IMR-90 (cell line): Measurements from ENCODE around the gene SLC12A1. TPM values are rescaled to one million over a fixed set of nuclear protein-coding genes. Genes with fewer than 3 reads are reported as not detected.

Experiments used
- ATAC-seq: fragments of 200-7000 bp; cut with Tn5 transposase; 2 replicates; pipeline ENCODE4 v1.9.1; 2020; ENCODE audit warnings: low read depth, mild to moderate bottlenecking, moderate library complexity
- BruUV-seq: library from RNA; stranded (reverse); fragments of 400-500 nt; replicated peaks from 2 replicates; lab custom pipeline; 2021; lab: Mats Ljungman, UMichigan
- CTCF ChIA-PET: fragments of 300-600 bp; formaldehyde crosslinking; extraction: SDS; loops from one replicate; lab custom pipeline; 2021; ENCODE audit warnings: antibody characterized with exemption; lab: Yijun Ruan, JAX
- POLR2A ChIA-PET: fragments of 300-600 bp; sonication (Branson Sonifier 250); formaldehyde crosslinking; loops from one replicate; lab custom pipeline; 2022; ENCODE audit warnings: antibody characterized with exemption; ENCODE audit not compliant: unreplicated experiment; lab: Charles Lee
- DNase-seq: peaks from one replicate; pipeline ENCODE4 v3.0.0; 2013
- H2AFZ ChIP-seq: replicated peaks from 2 replicates; pipeline ENCODE3; 2013; ENCODE audit warnings: low read length, mild to moderate bottlenecking; ENCODE audit not compliant: poor library complexity
- H2AK5ac ChIP-seq: 2 replicates; pipeline ENCODE4 v1.6.1; 2013; ENCODE audit warnings: low read depth, low read length, inconsistent platforms
- H2AK9ac ChIP-seq: replicated peaks from 2 replicates; pipeline ENCODE3; 2013; ENCODE audit warnings: mild to moderate bottlenecking, low read depth, low read length, moderate library complexity; ENCODE audit not compliant: poor library complexity
- H2BK120ac ChIP-seq: 2 replicates; pipeline ENCODE4 v1.6.1; 2013; ENCODE audit warnings: low read depth, low read length, inconsistent platforms
- H2BK15ac ChIP-seq: 3 replicates; pipeline ENCODE4 v1.6.1; 2013; ENCODE audit warnings: low read depth, low read length, inconsistent platforms
- H2BK20ac ChIP-seq: 2 replicates; pipeline ENCODE4 v1.6.1; 2013; ENCODE audit warnings: low read depth, mild to moderate bottlenecking, inconsistent platforms, low read length, moderate library complexity
- H2BK5ac ChIP-seq: 2 replicates; pipeline ENCODE4 v1.6.1; 2013; ENCODE audit warnings: mild to moderate bottlenecking, low read depth, low read length, inconsistent platforms; ENCODE audit not compliant: poor library complexity, severe bottlenecking
- H3K14ac ChIP-seq: replicated peaks from 2 replicates; pipeline ENCODE4 v1.6.1; 2013; ENCODE audit warnings: low read depth, low read length, inconsistent platforms
- H3K18ac ChIP-seq: 2 replicates; pipeline ENCODE4 v1.6.1; 2013; ENCODE audit warnings: low read depth, low read length, control low read depth
- H3K23ac ChIP-seq: 2 replicates; pipeline ENCODE4 v1.6.1; 2013; ENCODE audit warnings: low read depth, low read length, inconsistent platforms
- H3K27ac ChIP-seq: 2 replicates; pipeline ENCODE4 v1.5.1; 2013; ENCODE audit warnings: mild to moderate bottlenecking, control low read depth, low read length; ENCODE audit not compliant: insufficient read depth
- H3K27me3 ChIP-seq: 2 replicates; pipeline ENCODE4 v1.6.1; 2013; ENCODE audit warnings: low read length; ENCODE audit not compliant: control insufficient read depth, insufficient read depth
- H3K36me3 ChIP-seq: 2 replicates; pipeline ENCODE4 v1.6.1; 2013; ENCODE audit warnings: low read length, mixed read lengths; ENCODE audit not compliant: control insufficient read depth, insufficient read depth
- H3K4ac ChIP-seq: 2 replicates; pipeline ENCODE4 v1.6.1; 2013; ENCODE audit warnings: low read depth, low read length, inconsistent platforms
- H3K4me1 ChIP-seq: 2 replicates; pipeline ENCODE4 v1.6.1; 2013; ENCODE audit warnings: low read length, mixed read lengths; ENCODE audit not compliant: control insufficient read depth, insufficient read depth
- H3K4me2 ChIP-seq: 2 replicates; pipeline ENCODE4 v1.6.1; 2013; ENCODE audit warnings: low read depth, mild to moderate bottlenecking, control low read depth, low read length, moderate library complexity
- H3K4me3 ChIP-seq: 2 replicates; pipeline ENCODE4 v1.5.1; 2013; ENCODE audit warnings: low read depth, mild to moderate bottlenecking, control low read depth, low read length, moderate library complexity; ENCODE audit not compliant: insufficient read depth
- H3K56ac ChIP-seq: 2 replicates; pipeline ENCODE4 v1.6.1; 2013; ENCODE audit warnings: low read length, inconsistent platforms; ENCODE audit not compliant: insufficient read depth; ENCODE audit errors: extremely low read depth
- H3K79me1 ChIP-seq, 2 experiments: 2 replicates each; pipeline ENCODE4 v1.6.1; 2013; ENCODE audit warnings: low read length in 2 of 2, inconsistent platforms in 1 of 2, low read depth in 1 of 2
- H3K9ac ChIP-seq: 2 replicates; pipeline ENCODE4 v1.6.1; 2013; ENCODE audit warnings: low read depth, low read length, control low read depth
- H3K9me1 ChIP-seq: 2 replicates; pipeline ENCODE4 v1.6.1; 2013; ENCODE audit warnings: low read length, inconsistent platforms; ENCODE audit not compliant: insufficient read depth
- H3K9me3 ChIP-seq: 2 replicates; pipeline ENCODE4 v1.6.1; 2013; ENCODE audit warnings: low read length; ENCODE audit not compliant: control insufficient read depth, insufficient read depth
- H4K20me1 ChIP-seq: 2 replicates; pipeline ENCODE4 v1.6.1; 2013; ENCODE audit warnings: low read length, inconsistent platforms; ENCODE audit not compliant: insufficient read depth
- H4K5ac ChIP-seq: 2 replicates; pipeline ENCODE4 v1.6.1; 2013; ENCODE audit warnings: mild to moderate bottlenecking, low read depth, low read length, control low read depth
- H4K8ac ChIP-seq, 2 experiments: 2 replicates each; pipeline ENCODE4 v1.6.1; 2013; ENCODE audit warnings: low read depth in 2 of 2, low read length in 2 of 2, control low read depth in 1 of 2, inconsistent platforms in 1 of 2
- H4K91ac ChIP-seq: 2 replicates; pipeline ENCODE4 v1.6.1; 2013; ENCODE audit warnings: low read depth, low read length, inconsistent platforms; ENCODE audit not compliant: insufficient read depth
- BHLHE40 ChIP-seq: fragments of 150-350 bp; IDR thresholded peaks from 2 replicates; pipeline ENCODE4 v1.6.1; 2016; ENCODE audit warnings: mild to moderate bottlenecking, low read depth, low read length
- CEBPB ChIP-seq: IDR thresholded peaks from 2 replicates; pipeline ENCODE4 v1.6.1; 2012; ENCODE audit warnings: low read depth, low read length, improper control_type of control experiment
- CHD1 ChIP-seq: IDR thresholded peaks from 2 replicates; pipeline ENCODE4 v1.6.1; 2012; ENCODE audit warnings: low read depth, low read length, improper control_type of control experiment
- FOS ChIP-seq: fragments of 150-350 bp; IDR thresholded peaks from 2 replicates; pipeline ENCODE4 v1.6.1; 2016; ENCODE audit warnings: low read depth, low read length
- MAFK ChIP-seq: IDR thresholded peaks from 2 replicates; pipeline ENCODE4 v1.6.1; 2012; ENCODE audit warnings: low read depth, low read length, improper control_type of control experiment
- MAZ ChIP-seq: IDR thresholded peaks from 2 replicates; pipeline ENCODE4 v1.6.1; 2012; ENCODE audit warnings: low read depth, mild to moderate bottlenecking, low read length, improper control_type of control experiment, moderate library complexity, borderline replicate concordance
- MXI1 ChIP-seq: IDR thresholded peaks from 2 replicates; pipeline ENCODE4 v1.6.1; 2012; ENCODE audit warnings: low read depth, mild to moderate bottlenecking, low read length, moderate library complexity, borderline replicate concordance
- NFE2L2 ChIP-seq: fragments of 150-350 bp; IDR thresholded peaks from 2 replicates; pipeline ENCODE4 v1.6.1; 2016; ENCODE audit warnings: low read depth, mild to moderate bottlenecking, low read length
- POLR2A ChIP-seq: IDR thresholded peaks from 2 replicates; pipeline ENCODE4 v1.6.1; 2012; ENCODE audit warnings: mild to moderate bottlenecking, low read depth, low read length
- RAD21 ChIP-seq: IDR thresholded peaks from 2 replicates; pipeline ENCODE4 v1.6.1; 2012; ENCODE audit warnings: low read length, improper control_type of control experiment
- RCOR1 ChIP-seq: IDR thresholded peaks from 2 replicates; pipeline ENCODE4 v1.6.1; 2012; ENCODE audit warnings: mild to moderate bottlenecking, low read length, improper control_type of control experiment; ENCODE audit not compliant: insufficient replicate concordance
- RFX5 ChIP-seq: IDR thresholded peaks from 2 replicates; pipeline ENCODE4 v1.8.0; 2012; ENCODE audit warnings: low read depth, mild to moderate bottlenecking, low read length, moderate library complexity
- SMC3 ChIP-seq: fragments of 150-350 bp; IDR thresholded peaks from 2 replicates; pipeline ENCODE4 v1.6.1; 2016; ENCODE audit warnings: low read depth, mild to moderate bottlenecking, antibody characterized with exemption, low read length, moderate library complexity
- WGBS, 2 experiments: methylation state at CpG; one replicate each; pipeline versions ENCODE4 v1.1.5 to v1.1.7; 2013; ENCODE audit warnings: missing lambda C conversion rate in 2 of 2; ENCODE audit not compliant: insufficient read length in 1 of 2; ENCODE audit errors: extremely low coverage in 2 of 2; 5-methylcytosine and 5-hydroxymethylcytosine counted together
- dilution Hi-C: fragments of 300-500 bp; cut with HindIII; formaldehyde crosslinking; loops from one replicate; pipeline ENCODE4 v1.14.3; 2018; ENCODE audit warnings: low sequenced_read_pairs; ENCODE audit not compliant: unreplicated experiment
- in situ Hi-C: fragments of 300-500 bp; cut with MboI; formaldehyde crosslinking; loops from 3 replicates; pipeline ENCODE4 v1.14.3; 2019; ENCODE audit warnings: low sequenced_read_pairs, inconsistent platforms, mixed read lengths
- intact Hi-C: fragments of 100-400 bp; cut with micrococcal nuclease; formaldehyde crosslinking; loops from 2 replicates; pipeline ENCODE4 v1.10.0; 2022
- polyA plus RNA-seq, 3 experiments: library from polyadenylated mRNA; depleted of rRNA; stranded (reverse); fragments of >200 nt; gene quantifications; 2 replicates each; pipeline ENCODE4 v1.2.3, GENCODE V29; 2012; ENCODE audit warnings: low replicate concordance in 1 of 3
- total RNA-seq: library from RNA; depleted of rRNA; stranded (reverse); fragments of >200 nt; gene quantifications from 2 replicates; pipeline ENCODE4 v1.2.3, GENCODE V29; 2012
- TF ChIP-seq, protein P1 (sequence below): fragments of 150-350 bp; IDR thresholded peaks from 2 replicates; pipeline ENCODE4 v1.6.1; 2017; ENCODE audit warnings: mild to moderate bottlenecking, antibody characterized with exemption, low read length, low read depth
- TF ChIP-seq, protein P2 (sequence below): fragments of 150-350 bp; IDR thresholded peaks from 2 replicates; pipeline ENCODE4 v1.6.1; 2016; ENCODE audit warnings: low read depth, mild to moderate bottlenecking, low read length, moderate library complexity, borderline replicate concordance
- TF ChIP-seq, protein P3 (sequence below): conservative IDR thresholded peaks from 2 replicates; pipeline ENCODE4 v1.5.1; 2012; ENCODE audit warnings: mild to moderate bottlenecking, low read depth, low read length, improper control_type of control experiment

SLC12A1 gene
- total and polyA plus RNA-seq, 2 of the 4 experiments (the other 2 are of a cell fraction), result not detected

DNA sequence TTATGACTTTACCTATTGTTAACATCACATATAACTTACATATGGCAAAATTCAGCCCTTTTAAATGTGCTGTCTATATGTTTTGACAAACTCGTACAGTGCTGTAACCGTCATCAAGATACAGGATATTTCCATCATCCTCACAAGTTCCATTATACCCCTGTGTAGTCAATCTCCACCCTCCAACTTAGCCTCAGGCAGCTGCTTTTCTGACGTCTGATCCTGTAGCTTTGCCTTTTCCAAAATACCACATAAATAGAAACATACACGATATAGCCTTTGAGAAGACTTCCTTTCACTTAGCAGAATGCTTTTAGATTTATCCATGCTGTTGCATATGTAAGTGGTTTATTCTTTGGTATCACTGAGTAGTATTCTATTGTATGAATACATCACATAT, 47.1 kb downstream of the SLC12A1 start:
- Histone ChIP-seq H4K91ac (no peak overlapping the region), H4K20me1 (no peaks in the 10 kb centered on the region), H3K4me3 (no peak overlapping the region), H3K56ac (no peak overlapping the region), H3K4ac (no peak overlapping the region), H3K79me1 (no peaks in the 10 kb centered on the region), H2AFZ (no peak overlapping the region), H3K36me3 (no peaks in the 10 kb centered on the region), H2BK120ac (no peak overlapping the region), H2AK5ac (no peak overlapping the region), H4K8ac (no peak overlapping the region), H2BK5ac (no peak overlapping the region), H3K18ac (no peak overlapping the region), H3K4me2 (no peak overlapping the region), H2AK9ac (no peak overlapping the region), H3K9me1 (no peaks in the 10 kb centered on the region), H3K27ac (no peak overlapping the region), H2BK20ac (no peak overlapping the region), H2BK15ac (no peak overlapping the region), H3K9ac (no peak overlapping the region), H3K14ac (no peak overlapping the region), H3K4me1 (no peaks in the 10 kb centered on the region), H3K23ac (no peak overlapping the region), H3K9me3 (no peaks in the 10 kb centered on the region), H4K5ac (no peak overlapping the region), H3K27me3 (peaks cover 4% of the 10 kb centered on the region)
- dilution Hi-C loops (no loop called here), in situ Hi-C loops (no loop called here), intact Hi-C loops (no loop called here)
- WGBS, 2 experiments, result no CpG with 5 or more reads among the region's 4 CpGs
- ChIA-PET POLR2A (no interaction called here), CTCF (interaction anchor here (1.0 kb wide), 1 partner anchor 32 kb away, joined by 3 read pairs; no protein-coding TSS in a partner anchor)
- ATAC-seq (no peak), DNase-seq (no peak)
- TF ChIP-seq RCOR1, result no peak
- TF ChIP-seq MAFK, result no peak
- no peak for TF ChIP-seq MAZ
- TF ChIP-seq NFE2L2, result no peak
- TF ChIP-seq, protein P1, sequence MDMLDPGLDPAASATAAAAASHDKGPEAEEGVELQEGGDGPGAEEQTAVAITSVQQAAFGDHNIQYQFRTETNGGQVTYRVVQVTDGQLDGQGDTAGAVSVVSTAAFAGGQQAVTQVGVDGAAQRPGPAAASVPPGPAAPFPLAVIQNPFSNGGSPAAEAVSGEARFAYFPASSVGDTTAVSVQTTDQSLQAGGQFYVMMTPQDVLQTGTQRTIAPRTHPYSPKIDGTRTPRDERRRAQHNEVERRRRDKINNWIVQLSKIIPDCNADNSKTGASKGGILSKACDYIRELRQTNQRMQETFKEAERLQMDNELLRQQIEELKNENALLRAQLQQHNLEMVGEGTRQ, result no peak
- TF ChIP-seq, protein P2, sequence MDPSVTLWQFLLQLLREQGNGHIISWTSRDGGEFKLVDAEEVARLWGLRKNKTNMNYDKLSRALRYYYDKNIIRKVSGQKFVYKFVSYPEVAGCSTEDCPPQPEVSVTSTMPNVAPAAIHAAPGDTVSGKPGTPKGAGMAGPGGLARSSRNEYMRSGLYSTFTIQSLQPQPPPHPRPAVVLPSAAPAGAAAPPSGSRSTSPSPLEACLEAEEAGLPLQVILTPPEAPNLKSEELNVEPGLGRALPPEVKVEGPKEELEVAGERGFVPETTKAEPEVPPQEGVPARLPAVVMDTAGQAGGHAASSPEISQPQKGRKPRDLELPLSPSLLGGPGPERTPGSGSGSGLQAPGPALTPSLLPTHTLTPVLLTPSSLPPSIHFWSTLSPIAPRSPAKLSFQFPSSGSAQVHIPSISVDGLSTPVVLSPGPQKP, result no peak
- no peak for TF ChIP-seq BHLHE40
- no peak for TF ChIP-seq CEBPB
- no peak for TF ChIP-seq MXI1
- no peak for TF ChIP-seq CHD1
- TF ChIP-seq, protein P3, sequence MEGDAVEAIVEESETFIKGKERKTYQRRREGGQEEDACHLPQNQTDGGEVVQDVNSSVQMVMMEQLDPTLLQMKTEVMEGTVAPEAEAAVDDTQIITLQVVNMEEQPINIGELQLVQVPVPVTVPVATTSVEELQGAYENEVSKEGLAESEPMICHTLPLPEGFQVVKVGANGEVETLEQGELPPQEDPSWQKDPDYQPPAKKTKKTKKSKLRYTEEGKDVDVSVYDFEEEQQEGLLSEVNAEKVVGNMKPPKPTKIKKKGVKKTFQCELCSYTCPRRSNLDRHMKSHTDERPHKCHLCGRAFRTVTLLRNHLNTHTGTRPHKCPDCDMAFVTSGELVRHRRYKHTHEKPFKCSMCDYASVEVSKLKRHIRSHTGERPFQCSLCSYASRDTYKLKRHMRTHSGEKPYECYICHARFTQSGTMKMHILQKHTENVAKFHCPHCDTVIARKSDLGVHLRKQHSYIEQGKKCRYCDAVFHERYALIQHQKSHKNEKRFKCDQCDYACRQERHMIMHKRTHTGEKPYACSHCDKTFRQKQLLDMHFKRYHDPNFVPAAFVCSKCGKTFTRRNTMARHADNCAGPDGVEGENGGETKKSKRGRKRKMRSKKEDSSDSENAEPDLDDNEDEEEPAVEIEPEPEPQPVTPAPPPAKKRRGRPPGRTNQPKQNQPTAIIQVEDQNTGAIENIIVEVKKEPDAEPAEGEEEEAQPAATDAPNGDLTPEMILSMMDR, result no peak
- no peak for TF ChIP-seq SMC3
- no peak for TF ChIP-seq RAD21
- TF ChIP-seq FOS, result no peak
- no peak for TF ChIP-seq POLR2A
- no peak for TF ChIP-seq RFX5
- BruUV-seq, result no TSS peak
